GM19239 (cell line): ENCODE data around the gene PLCXD1.
"Not testable (repeated sequence)": the region's sequence is repeated elsewhere in the genome, so short reads cannot be mapped to it uniquely, and the experiment has no call there.

Experiments
- DNase-seq: peaks from one replicate; pipeline ENCODE4 v3.0.0; 2011; ENCODE audit warnings: low spot score; ENCODE audit not compliant: insufficient read length
- FAIRE-seq: peaks from 2 replicates; lab custom pipeline; 2011; peaks lifted over from hg19 to GRCh38; lab: Jason Lieb, UNC

The PLCXD1 gene

GRCh38 chrX:261919-262352 lies 19.2 kb upstream of the PLCXD1 start:
- DNase-seq (no peak), FAIRE-seq (no peak)

GRCh38 chrX:262381-262909 lies 18.7 kb upstream of the PLCXD1 start:
- DNase-seq (peak; percentile 64), FAIRE-seq (peak; percentile 78)

DNA sequence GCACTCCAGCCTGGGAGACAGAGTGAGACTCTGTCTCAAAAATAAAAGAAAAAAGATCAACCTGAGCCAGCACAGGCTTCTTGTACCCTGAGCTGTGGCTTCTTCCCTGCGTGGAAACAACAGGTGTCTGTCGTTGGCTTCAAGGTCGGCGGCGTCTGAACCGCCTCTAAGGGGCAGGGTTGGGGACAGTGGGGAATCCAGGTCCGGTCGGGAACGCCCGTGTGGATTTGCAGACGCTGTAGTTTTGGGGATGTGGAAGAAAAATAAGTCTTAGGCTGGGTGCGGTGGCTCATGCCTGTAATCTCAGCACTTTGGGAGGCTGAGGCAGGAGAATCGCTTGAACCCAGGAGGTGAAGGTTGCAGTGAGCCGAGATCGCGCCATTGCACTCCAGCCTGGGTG lies 17.2 kb upstream of the PLCXD1 start:
- not testable (repeated sequence) for FAIRE-seq

GRCh38 chrX:264634-265455 lies 16.3 kb upstream of the PLCXD1 start:
- FAIRE-seq (no peak), DNase-seq (no peak)

More for the DNA sequence above, 17.2 kb upstream of the PLCXD1 start:
- DNase-seq, result not testable (repeated sequence)

- DNase-seq (no peak), FAIRE-seq (no peak)
Observed at GRCh38 chrX:265502-265901, 15.7 kb upstream of the PLCXD1 start.

GRCh38 chrX:267771-268261 lies 13.4 kb upstream of the PLCXD1 start:
- FAIRE-seq, result no peak
- no peak for DNase-seq

- FAIRE-seq (no peak), DNase-seq (no peak)
Observed at GRCh38 chrX:270848-271367, 10.3 kb upstream of the PLCXD1 start.

GRCh38 chrX:274904-275475 lies 6.2 kb upstream of the PLCXD1 start:
- no peak for FAIRE-seq
- DNase-seq, result no peak

DNA sequence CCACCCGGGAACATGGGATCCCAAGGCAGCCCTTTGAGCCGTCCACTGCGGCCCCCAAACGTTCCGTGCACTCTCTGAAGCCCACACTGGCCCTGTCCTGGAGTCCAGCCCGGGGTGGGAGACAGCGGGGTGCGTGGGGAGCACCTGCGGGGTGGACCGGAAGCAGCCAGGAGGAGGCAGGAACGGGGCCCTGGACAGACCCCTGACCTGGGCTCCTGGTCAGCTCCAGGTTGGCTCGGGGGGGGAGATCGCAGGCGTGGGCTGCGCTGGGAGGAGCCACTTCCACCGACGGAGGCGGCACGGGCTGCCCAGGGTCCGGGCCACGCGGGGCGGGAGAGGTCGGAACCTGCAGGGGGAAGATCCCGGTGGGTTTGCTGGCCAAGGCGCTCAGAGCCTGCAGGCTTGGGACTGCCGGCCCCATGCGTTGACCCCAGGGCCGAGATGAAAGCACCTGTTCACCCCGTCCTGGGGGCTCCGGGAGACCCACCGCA lies 5.7 kb upstream of the PLCXD1 start:
- DNase-seq (no peak), FAIRE-seq (no peak)

- FAIRE-seq (no peak), DNase-seq (peak; percentile 82)
Observed at GRCh38 chrX:275967-276580, 5.1 kb upstream of the PLCXD1 start.

DNA sequence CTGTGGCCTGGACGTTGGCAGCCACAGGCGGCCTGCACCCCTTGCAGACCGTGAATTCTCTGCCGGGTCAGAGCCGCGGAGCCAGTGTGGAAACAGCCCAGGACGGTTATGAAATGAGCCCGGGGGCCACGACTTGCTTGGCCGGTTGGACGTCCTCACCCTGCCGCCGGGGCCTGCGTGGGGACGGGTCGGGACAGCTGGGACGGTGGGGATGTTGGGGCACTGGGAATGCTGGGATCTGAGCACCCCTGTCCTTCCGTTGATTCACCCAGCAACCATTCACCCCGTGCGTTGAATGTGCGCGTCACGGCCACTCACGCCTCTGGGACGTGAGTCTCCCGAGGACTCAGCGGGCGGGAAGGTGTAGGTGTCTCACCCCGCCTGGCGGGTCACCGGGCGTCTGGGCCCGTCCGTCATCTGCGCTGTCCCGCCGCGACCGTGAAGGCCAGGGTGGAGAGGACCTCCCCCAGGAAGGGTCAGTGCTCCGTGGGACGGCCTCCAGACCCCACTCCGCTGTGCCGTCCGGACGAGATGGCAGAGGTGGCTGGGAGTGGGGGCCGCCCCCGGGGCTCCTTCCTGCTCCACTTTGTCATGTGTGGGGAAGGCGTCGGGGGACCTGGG lies 4.5 kb upstream of the PLCXD1 start:
- DNase-seq, result no peak
- no peak for FAIRE-seq

- not testable (repeated sequence) for FAIRE-seq, DNase-seq
Observed at GRCh38 chrX:279757-280604, 1.2 kb upstream of the PLCXD1 start.

DNA sequence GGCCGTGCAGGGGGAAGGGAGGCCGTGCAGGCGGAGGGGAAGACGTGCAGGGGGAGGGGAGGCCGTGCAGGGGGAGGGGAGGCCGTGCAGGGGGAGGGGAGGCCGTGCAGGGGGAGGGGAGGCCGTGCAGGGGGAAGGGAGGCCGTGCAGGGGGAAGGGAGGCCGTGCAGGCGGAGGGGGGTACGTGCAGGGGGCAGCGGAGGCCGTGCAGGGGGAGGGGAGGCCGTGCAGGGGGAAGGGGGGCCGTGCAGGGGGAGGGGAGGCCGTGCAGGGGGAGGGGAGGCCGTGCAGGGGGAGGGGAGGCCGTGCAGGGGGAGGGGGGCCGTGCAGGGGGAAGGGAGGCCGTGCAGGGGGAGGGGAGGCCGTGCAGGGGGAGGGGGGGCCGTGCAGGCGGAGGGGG lies 459 bp upstream of the PLCXD1 start:
- FAIRE-seq, DNase-seq: not testable (repeated sequence)

- not testable (repeated sequence) for FAIRE-seq, DNase-seq
Observed at GRCh38 chrX:282000-282681, 960 bp downstream of the PLCXD1 start.

GRCh38 chrX:283115-283845 lies 2.1 kb downstream of the PLCXD1 start:
- DNase-seq (peak; percentile 94), FAIRE-seq (peak; percentile 99)

DNA sequence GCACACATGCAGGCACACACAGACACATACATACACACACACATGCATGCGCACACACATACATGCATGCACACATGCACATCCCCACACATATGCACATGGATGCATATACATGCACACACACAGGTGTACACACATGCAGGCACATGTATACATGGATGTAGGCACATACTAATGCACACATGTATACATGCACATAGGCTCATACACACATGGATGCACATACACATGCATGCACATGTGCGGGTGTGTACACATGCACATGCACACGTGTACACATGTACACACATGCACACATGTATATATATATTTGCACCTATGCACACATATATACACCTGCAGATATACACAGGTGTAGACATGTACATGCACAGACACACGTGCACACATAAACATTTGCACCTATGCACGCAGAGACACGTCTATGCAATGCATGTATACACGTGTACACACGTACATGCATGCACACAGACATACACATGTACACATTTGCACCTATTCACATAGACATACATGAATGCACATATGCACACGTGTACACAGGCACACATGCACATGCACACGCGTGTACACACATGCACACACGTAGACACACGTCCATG lies 4.0 kb downstream of the PLCXD1 start:
- no peak for DNase-seq
- FAIRE-seq, result no peak

DNA sequence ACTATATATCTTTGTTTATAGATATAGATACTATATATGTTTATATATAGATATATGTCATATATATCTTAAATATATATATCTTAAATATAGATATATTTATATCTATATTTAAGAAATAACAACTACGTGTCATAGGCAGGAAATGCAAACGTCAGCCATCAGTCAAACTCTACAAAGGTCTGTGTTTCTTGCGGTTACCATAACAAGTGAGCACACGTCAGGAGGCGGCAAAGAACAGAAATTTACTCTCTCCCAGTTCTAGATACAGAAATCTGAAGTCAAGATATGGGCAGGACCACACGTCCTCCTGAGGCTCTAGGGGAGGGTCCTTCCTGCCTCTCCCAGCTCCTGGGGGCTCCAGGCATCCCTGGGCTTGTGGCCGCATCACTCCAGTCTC lies 6.5 kb downstream of the PLCXD1 start:
- FAIRE-seq, result no peak
- no peak for DNase-seq
